Measurements from ENCODE around the gene DCAF11. TPM values are rescaled to one million over a fixed set of nuclear protein-coding genes. Genes with fewer than 3 reads are reported as not detected.

Gene DCAF11
- total and polyA plus RNA-seq, 2 of the 13 experiments (the other 11 are each of a cell fraction or from before 2014, with no cell fraction given), result 150 to 257 TPM

GRCh38 chr14:24135834-24136683 is 21.5 kb downstream of the DCAF11 start, which contains the start of gene PSME1 (continued):
- TF ChIP-seq ZNF790 (CRISPR knock-in tag; IDR thresholded peaks at IDR 0.05; ENCODE audit: borderline replicate concordance) (no peak), POLR2G (IDR thresholded peaks at IDR 0.05; ENCODE audit: low read depth, low read length) (peak; percentile 88), ZNF44 (CRISPR knock-in tag; IDR thresholded peaks at IDR 0.05) (no peak), FUBP1 (CRISPR knock-in tag; IDR thresholded peaks at IDR 0.05; ENCODE audit: borderline replicate concordance) (no peak), ZNF180 (CRISPR knock-in tag; IDR thresholded peaks at IDR 0.05; ENCODE audit: borderline replicate concordance, low read depth) (no peak), ZFP82 (CRISPR knock-in tag; IDR thresholded peaks at IDR 0.05; ENCODE audit: borderline replicate concordance) (no peak), ZNF234 (CRISPR knock-in tag; conservative IDR thresholded peaks at IDR 0.05) (no peak), FOXK1 (CRISPR knock-in tag; IDR thresholded peaks at IDR 0.05; ENCODE audit: borderline replicate concordance, low read depth) (peak; percentile 62; the same call in 1 of the 2 replicates), TRIM22 (IDR thresholded peaks at IDR 0.05) (no peak), ZBTB1 (CRISPR knock-in tag; IDR thresholded peaks at IDR 0.05; ENCODE audit: borderline replicate concordance) (peak; percentile 79; the same call in 1 of the 2 replicates), ELF1 (CRISPR knock-in tag; IDR thresholded peaks at IDR 0.05) (peak; percentile 84), NR2F6 (IDR thresholded peaks at IDR 0.05) (no peak), NR2F6 (CRISPR knock-in tag; IDR thresholded peaks at IDR 0.05) (peak; percentile 72; the same call in 1 of the 2 replicates), HIVEP1 (CRISPR knock-in tag; IDR thresholded peaks at IDR 0.05) (peak; percentile 62), DMAP1 (CRISPR knock-in tag; IDR thresholded peaks at IDR 0.05) (peak; percentile 76; the same call in 1 of the 2 replicates), SRSF4 (IDR thresholded peaks at IDR 0.05; ENCODE audit: low read depth, low read length, poor library complexity, severe bottlenecking) (no peak), ATF2 (CRISPR knock-in tag; IDR thresholded peaks at IDR 0.05) (peak; percentile 73), MZF1 (CRISPR knock-in tag; IDR thresholded peaks at IDR 0.05; ENCODE audit: borderline replicate concordance) (0 out of 2 replicates have a peak, but pooled peaks have one; percentile 65), ZNF570 (CRISPR knock-in tag; IDR thresholded peaks at IDR 0.05; ENCODE audit: borderline replicate concordance) (no peak), MLLT10 (CRISPR knock-in tag; IDR thresholded peaks at IDR 0.05) (no peak), ARNTL (CRISPR knock-in tag; IDR thresholded peaks at IDR 0.05) (no peak), ZFAT (CRISPR knock-in tag; conservative IDR thresholded peaks at IDR 0.05) (0 out of 2 replicates have a peak, but pooled peaks have one; percentile 70), SCMH1 (CRISPR knock-in tag; IDR thresholded peaks at IDR 0.05; ENCODE audit: borderline replicate concordance) (no peak), HNRNPLL (IDR thresholded peaks at IDR 0.05; ENCODE audit: low read depth, low read length, poor library complexity, severe bottlenecking) (peak; percentile 87), ZNF10 (CRISPR knock-in tag; IDR thresholded peaks at IDR 0.05; ENCODE audit: borderline replicate concordance, low read depth) (0 out of 2 replicates have a peak, but pooled peaks have one; percentile 91), ZSCAN31 (CRISPR knock-in tag; IDR thresholded peaks at IDR 0.05; ENCODE audit: low read depth) (peak; percentile 61)
